Stimulated activated CD8-positive, alpha-beta memory T cell treated with anti-CD3 and anti-CD28 coated beads, Interleukin-12 subunit alpha, Interleukin-12 subunit beta, amount 100 ng/mL, for 1 hour (primary cell): ENCODE measurements around the gene TMED6.

Experiments
- DNase-seq: peaks from one replicate; pipeline ENCODE4 v3.0.0-alpha.2; 2020; ENCODE audit warnings: low read depth

The TMED6 gene

DNA sequence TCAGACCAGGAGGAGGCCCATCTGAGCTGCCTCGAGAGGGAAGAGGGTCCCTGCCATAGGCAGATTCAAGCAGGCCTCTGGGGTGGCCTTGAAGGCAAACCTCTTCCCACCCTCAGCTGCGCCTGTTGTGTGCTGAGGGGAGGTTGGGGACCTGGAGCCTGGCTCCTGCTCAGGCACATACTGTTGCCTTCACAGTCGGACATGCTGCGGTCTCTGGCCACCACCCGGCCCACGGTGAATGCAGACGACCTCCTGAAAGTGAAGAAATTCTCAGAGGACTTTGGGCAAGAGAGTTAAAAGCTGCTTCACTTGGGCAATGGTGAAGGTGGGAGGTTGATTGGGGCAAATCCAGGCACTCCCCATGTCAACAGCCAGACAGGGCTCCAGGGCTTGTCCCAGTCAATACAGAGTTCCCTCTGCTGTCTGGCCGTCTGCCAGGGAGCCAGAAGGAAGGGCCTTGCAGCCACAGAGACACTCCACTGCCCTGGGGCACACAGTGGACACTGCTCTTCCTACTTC, 27.5 kb downstream of the TMED6 start:
- no peak for DNase-seq

DNA sequence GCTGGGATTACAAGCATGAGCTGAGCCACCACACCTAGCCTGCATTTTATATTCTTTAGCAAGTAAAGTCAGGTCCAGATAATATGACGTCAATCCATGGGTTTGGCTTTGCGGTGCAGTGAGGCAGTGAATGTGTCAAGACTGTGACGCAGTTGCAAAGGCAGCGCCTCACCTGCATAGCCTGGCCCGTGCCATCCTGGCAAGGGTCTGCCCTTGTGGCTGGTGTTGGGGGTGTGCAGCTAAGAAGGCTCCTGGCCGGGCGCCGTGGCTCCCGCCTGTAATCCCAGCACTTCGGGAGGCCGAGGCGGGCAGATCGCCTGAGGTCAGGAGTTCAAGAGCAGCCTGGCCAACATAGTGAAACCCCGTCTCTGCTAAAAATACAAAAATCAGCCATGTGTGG, 28.2 kb downstream of the TMED6 start:
- DNase-seq, result no peak

DNA sequence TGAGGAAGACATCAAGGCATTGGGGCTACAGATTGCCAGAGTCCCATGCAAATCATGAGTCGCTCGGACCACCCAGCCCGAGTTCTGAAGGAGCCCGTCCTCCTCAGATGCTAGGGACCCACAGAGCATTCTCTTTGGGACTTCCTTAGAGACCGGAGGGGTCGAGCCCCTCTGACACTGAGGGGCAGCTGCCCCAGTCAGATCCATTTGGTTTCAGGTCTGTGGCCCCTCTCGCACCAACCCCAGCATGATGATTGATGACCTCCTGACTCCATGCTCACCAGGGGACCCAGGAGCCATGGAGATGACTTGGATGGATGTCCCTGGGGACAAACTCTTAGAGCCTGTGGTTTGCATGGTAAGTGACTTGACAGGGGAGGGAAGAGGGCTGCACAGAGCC, 29.2 kb downstream of the TMED6 start:
- no peak for DNase-seq

DNA sequence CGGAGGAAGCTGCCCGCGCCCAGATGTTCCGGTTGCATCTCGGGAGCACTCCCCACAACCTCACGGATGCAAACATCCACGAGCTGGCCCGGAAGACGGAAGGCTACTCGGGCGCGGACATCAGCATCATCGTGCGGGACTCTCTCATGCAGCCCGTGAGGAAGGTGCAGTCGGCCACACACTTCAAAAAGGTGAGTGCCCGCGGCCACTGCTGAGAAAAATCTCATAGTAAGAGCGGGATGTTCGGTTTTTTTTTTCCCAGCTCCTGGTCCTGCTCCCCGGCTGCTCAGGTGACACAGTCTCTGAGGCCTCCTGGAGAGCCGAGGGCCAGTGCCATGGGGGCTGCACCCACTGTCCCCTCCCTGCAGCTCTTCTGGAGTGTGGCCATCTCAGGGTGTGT, 30.5 kb downstream of the TMED6 start:
- no peak for DNase-seq

DNA sequence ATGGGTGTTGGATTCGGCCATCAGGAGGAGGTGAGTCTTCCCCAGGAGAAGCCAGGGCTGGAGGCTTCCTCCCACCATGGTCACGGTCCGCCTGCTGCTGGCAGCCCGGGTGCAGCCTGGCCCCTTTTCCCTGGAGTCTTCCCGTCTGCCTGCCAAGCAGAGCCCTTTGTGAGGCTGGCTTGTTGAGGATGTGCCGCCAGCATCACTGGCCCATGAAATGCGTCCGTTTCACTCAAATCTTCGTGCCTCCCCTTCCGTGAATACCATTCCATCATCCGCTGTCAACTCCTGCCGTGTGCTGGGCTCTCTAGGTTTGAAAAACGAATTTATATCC, 30.9 kb downstream of the TMED6 start:
- no peak for DNase-seq

DNA sequence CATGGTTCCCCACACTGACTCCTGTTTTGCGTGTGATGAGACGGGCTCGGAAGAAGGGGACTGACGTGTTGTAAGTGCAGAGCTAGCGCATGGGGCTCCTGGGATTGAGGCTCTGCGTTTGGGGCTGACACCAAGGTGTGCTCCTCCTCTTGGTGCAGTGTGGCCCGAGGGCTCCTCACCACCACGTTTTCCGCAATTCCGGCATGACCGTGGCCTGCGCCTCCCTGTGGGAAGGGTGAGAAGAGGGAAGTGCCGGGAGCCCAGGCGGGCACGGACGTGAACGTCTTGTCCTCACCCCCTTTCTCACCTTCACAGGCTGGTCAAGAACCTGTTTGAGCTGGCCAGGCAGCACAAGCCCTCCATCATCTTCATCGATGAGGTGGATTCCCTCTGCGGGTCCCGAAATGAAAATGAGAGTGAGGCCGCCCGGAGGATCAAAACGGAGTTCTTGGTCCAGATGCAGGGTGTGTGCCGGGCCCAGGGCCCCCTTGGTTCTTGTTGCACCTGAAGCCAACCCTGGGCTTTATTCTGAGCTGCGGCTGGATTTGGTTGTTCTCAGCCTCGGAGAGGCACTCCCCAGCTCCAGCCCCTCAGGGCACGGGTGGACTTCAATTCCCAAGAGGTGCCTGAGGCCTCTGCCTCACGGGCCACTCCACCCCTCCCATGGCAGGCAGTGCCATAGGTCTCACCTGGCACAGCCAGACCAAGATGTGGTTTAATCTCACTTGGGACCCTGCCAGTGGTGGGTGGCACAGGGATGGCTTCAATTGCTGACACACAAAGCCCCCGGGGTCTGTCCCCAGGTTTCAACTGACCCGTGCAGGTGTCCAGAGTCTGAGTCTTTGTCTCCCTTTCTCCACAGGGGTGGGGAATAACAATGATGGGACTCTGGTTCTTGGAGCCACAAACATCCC, 31.5 kb downstream of the TMED6 start:
- no peak for DNase-seq

DNA sequence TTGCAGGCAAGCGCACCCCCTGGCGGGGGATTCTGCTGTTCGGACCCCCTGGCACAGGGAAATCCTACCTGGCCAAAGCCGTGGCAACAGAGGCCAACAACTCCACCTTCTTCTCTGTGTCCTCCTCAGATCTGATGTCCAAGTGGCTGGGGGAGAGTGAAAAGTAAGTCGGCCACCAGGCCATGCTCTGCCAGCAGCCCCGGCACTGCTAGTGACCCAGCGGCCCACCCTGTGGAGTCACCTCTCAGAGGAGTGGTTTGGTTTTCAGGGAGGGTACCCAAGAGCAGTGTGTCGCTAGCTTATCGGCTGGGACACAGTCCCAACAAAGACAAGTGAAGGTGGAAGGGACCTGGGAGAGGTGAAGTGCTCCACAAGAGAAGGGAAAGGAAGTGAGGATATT, 32.2 kb downstream of the TMED6 start:
- DNase-seq, result no peak

DNA sequence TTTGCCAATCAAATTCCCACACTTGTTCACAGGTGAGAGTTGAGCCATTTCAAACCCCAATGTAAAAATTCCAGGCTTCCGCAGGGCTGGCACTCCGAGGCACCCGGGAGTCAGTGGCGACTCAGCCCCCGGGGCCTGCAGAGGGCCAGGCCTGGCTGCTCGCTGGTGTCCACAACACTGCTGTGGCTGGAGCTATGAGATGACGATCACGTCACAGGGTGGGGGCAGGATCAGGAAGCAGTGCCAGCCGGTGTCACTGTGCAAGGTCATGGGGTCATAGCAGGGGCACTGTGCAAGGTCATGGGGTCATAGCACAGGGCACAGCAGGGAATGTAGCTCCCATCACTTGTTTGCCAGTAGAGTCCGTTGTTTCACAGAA, 32.7 kb downstream of the TMED6 start:
- DNase-seq, result no peak

DNA sequence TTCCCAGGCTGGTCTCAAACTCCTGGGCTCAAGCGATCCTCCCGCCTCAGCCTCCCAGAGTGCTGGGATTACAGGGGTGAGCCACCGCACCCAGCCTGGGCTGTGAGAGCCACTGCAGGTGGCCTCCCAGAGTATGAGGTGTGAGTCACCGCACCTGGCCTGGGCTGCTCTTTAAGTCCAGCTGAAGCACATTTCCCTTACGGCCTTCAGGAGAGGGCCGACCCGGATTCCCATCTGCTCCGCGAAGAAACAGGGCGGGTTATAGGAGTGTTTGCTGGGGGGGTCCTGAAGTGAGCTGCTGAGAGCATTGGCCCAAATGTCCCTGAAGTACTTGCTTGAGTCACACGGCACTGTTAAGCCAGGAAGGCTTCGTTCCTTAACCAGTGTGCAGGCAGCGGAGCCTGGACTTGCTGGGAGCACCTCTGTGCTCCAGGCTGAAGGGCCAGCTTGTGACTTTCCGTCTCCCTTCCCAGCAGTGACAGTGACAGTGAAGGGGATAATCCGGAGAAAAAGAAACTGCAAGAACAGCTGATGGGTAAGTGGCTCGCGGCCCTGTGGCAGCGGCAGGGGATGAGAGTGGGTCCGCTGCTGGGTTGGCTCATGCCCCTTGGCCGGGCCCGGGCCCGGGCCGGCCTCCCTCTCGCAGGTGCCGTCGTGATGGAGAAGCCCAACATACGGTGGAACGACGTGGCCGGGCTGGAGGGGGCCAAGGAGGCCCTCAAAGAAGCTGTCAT, 33.2 kb downstream of the TMED6 start:
- no peak for DNase-seq

DNA sequence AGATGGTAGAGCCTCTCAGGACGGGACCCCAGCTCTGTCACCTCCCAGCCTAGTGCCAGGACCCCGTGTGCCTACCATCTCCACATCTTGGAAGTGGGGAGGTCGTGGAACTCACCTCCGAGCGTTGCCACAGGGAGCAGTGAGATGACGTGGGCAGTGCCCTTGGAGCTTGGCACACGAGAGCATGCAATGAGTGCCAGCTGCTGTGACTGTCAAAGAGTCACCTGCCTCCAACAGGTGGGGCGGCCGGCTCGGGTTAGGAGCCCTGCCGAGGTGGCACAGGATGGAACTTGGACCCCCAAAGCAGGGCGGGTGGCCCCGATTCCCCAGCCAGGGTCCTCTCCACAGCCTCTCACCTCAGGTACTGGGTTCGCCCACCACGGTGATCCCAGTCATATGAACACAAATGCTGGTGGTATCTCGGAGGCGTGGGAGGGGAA, 35.0 kb downstream of the TMED6 start:
- DNase-seq, result no peak

DNA sequence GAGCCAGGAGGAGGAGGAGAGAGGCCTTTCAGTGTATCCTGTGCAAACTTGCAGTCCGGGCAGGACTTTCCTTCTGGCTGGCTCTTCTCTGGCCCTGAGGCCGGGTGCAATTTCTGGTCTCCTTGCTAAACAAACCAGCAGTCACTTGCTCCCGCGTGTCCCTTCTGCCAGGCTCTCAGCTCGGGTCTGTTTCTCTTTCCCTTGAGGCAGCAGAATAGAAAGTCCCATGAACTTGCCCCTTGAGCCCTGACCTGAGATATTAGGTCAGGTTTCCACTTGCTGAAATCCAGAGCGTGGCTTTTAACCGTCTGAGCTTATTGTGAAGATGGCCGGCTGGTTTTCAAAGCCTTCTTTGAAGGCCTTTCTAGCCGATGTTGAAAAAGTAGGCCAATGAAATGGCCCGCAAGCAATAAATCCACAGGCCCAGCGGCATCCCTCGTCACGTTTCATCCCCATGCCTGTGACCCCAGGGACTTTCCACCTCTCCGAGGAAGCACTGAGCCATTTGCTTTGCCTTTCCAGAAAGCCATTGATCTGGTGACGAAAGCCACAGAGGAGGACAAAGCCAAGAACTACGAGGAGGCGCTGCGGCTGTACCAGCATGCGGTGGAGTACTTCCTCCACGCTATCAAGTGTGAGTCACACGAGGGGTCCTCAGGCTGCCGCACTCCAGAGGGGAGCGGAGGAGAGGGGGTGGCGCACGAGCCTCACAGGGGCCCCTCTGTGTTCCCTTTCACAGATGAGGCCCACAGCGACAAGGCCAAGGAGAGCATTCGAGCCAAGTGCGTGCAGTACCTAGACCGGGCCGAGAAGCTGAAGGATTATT, 35.9 kb downstream of the TMED6 start:
- DNase-seq, result no peak

DNA sequence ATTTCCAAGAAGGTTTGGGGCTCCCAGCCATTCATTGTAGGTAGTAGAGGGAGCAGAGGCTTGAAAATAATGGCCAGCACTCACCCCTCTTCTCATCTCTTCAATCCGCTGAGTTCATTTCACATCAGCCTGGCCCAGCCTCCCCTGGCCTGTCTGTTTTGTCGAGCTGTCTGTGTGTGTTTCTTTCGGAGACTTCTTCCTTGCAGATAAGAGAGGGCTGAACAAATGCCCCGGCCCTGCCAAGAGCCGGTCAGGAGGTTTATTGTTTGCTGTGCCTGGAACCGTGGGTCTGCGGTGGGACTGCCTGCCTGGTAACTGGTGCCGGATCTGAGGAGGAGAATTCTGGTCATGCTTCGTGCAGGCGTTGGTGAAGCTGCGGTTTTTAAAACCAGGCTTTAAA, 37.1 kb downstream of the TMED6 start:
- no peak for DNase-seq

DNA sequence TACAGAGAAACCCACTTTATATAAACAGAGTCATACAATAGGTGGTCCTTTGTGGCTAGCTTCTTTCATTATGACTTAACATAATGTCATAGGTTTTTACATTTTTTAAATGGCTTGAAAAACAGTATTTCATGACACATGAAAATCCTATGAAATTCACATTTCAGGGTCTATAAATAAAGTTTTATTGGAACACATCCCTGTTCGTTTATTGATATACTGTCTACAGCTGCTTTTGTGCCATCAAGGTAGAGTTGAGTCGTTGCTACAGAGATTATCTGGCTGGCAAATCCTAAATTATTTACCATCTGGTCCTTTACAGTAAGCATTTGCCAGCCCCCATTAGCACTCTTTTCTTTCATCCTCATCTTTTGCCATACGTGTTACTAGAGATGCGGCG, 38.1 kb downstream of the TMED6 start:
- no peak for DNase-seq

DNA sequence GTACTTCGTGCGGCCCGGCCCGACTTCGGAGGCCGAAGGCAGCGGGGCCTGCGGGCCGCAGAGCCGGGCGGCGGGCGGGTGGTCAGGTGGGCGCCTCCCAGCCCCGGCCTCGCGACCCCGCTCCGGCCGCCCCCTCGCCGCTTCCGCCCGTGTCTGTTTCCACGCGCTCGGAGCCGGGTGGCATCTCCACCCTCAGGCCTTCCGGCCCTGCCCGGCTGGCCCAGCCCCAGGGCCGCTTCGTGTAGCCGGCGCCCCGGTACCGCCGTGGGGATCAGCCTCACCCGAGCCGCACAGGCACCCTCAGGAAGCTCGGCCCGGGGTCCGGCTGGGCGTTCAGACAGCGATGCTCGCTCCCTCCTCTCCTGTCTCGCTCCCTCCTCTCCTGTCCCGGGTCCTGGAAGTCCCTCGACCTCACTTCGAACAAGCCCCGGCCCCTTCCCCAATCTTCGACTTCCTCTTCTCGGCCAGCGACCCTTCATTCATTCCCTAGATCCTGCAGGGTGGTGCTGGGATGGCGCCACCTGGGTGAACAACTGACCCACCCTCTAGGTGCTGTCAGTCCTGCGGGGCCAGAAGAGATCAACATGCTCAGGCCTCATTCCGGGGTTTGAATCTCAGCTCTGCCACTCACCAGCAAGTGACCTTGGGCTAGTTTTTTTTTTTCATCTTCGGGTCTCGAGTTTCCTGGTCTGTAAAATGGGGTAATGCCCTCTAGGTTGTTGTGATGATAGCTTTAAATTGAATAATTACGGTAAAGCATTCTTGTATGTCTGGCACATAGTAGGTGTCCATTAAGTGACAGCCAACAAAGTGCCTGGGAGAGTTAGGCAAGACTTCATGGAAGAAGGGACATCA, 39.8 kb downstream of the TMED6 start:
- DNase-seq, result no peak

DNA sequence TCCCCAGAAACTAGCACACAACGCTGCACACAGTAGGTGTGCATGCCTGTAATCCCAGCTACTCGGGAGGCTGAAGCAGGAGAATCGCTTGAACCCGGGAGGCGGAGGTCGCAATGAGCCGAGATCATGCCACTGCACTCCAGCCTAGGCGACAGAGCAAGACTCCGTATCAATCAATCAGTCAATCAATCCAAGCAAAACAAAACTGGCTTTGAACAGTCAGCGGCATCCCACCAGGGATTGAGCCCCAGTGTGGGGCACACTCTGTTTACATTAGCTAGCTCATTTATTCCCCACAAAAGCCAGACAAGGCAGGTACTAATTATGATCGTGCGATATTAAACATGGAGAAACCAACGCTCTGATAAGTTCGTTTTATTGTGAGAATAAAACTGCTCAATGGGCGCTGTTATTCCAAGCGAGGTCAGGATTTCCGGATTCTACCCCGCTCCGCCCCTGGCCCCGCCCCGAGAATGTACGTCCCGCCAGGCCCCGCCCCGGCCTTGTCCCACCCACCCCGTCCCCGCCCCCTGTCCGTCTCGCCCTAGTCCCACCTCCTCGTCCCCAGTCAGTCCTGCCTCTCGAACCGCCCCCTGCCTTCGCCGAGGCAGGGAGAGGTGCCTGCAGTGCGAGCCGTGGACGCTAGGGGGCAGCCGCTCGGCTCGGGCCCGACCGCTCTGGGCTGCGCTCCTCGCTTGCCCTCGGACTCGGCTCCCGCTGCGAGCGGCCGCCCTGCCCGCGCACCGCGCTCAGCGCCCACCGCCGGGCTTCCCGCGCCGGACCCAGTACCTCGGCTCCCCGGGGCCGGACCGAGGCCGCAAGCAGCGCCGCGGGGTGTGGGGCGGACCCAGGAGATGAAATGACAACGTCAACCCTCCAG, 40.7 kb downstream of the TMED6 start, which contains the start of gene VPS4A:
VPS4A (plus strand) TSS at position 698 of the 880 bp plus-strand sequence; CDS start at position 860, 162 bp downstream.
- DNase-seq, result peak; percentile 94

DNA sequence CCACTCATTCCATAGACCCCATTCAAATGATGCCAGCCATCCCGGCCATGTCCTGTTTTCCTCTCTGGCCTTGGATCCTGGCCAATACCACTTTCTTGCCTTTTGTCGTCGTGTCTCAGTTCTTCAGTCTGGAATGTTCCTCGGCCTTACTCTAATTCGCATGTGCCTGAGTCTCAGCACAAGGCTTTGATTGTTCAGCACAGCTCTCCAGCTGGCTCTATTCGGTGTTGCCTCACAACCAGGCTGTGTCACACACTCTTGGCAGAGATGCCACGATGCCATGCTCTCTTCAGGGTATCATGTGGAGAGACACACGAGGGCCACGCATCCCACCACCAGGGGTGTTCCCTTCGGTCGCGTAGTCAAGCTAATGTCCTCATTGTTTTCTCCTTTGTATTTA, 42.3 kb downstream of the TMED6 start:
- DNase-seq, result no peak

DNA sequence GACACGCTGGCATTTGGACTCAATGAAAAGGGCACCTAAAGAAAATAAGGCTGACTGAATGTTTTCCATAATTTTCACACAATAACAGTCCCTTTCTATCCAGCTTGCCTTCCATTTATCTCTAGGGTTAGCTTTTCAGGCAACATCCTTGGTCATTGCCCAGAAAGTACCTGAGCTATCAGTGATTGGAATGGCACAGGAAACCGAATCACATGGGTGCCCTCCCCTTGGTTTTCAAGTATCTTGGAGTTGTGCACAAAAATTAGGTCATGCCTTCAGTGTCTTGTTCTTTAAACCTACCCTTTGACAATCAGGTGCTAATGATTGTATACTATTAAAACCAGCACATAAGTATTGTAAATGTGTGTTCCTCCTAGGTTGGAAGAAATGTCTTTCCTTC, 43.7 kb downstream of the TMED6 start:
- DNase-seq, result no peak

DNA sequence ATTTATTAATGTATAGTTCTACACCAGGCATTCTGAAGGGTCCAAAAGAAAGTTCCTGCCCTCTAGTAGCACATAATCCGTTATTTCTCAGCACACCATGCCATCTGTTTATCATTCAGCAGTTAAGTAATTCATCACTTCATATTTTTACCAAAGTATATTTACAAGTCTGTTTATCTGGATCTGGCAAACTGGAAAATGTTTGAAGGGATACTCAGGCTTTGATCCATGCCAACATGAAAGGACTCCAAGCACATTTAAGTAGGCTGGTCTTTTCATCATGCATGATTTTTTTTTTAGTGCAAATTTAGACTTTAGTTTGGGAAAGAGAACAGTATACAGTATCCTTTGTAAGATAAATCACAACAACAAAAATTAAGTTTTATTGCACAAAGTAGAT, 44.5 kb downstream of the TMED6 start:
- no peak for DNase-seq

DNA sequence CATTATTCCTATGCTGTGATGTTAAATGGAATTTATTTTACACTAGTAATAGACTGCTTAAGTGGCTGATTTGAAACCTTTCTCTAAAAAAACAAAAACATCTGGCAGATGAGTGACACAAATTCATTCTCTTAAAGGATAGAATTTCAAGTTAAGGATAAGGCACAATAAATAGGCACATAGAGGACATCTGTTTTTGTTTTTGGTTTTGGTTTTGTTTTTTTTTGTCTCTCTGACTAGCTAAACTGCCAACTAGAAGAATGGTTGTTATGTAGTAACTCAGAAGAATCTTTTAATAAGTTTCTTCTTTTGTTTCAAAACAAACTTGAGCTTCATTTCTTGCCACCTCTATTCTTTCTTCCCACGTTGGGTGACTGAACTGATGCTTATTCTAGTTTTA, 45.6 kb downstream of the TMED6 start:
- no peak for DNase-seq

DNA sequence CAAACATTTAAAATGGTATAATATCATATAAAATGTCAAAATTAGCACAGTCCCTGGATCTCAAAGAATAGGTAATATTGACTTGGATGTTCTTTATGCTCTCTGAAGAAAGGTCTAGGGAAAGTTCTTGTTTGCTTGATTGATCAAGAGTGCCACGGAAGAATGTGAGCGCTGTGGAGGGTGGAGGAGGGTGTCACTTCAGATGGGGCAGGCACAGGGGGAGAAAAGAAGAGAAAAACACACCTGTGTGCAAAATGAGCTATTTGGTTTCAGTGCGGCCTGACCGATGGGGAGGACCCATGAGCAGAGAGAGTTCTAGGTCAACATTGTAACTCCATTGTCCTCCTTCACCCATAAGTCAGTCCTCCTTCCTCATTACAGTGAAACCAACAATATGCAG, 49.3 kb downstream of the TMED6 start:
- DNase-seq, result no peak
